ENCODE measurements around the gene ACTR3C. TPM values are rescaled to one million over a fixed set of nuclear protein-coding genes. Genes with fewer than 3 reads are reported as not detected.
A peak's percentile ranks its signal among the peaks of the same experiment; 100 is the strongest.

ACTR3C gene
- total and polyA plus RNA-seq, 2 of the 13 experiments (the other 11 are each of a cell fraction or from before 2014, with no cell fraction given) = 3.8 to 7.5 TPM

DNA sequence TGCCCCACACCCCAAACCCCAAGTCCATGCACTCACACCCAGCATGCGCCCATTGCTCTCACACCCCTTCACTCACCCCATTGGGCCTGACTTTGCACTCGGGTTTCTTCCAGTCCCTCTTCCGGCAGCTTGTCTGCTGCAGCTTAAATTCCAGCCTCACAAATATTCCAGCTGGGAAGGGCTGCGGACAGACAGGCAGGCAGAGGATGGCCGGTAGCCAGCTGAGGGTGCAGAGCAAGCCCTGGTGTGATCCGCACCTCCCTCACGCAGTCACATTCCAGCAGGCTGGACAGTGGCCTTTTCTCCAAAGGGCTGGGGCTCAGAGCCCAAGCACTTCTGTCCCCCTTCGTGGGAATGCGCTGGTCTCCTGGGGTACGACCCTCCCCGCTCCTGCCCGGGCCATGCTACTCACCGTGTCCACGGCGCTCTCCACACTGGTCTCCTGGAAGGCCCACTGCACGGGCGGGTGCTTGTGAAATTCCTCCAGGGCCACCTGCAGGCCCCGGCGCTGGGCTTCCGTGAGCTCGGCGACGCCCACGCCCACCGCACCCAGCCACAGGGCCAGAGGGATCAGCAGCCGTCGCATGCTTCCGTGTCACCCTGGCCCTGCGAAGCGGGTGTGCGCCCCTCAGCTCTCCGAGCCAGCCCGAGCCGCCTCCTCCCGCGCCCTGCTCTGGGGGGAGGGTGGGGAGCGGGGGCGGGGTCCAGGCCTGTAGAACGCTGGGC, 16.8 kb upstream of the ACTR3C start (continued):
- TF ChIP-seq, protein P1, sequence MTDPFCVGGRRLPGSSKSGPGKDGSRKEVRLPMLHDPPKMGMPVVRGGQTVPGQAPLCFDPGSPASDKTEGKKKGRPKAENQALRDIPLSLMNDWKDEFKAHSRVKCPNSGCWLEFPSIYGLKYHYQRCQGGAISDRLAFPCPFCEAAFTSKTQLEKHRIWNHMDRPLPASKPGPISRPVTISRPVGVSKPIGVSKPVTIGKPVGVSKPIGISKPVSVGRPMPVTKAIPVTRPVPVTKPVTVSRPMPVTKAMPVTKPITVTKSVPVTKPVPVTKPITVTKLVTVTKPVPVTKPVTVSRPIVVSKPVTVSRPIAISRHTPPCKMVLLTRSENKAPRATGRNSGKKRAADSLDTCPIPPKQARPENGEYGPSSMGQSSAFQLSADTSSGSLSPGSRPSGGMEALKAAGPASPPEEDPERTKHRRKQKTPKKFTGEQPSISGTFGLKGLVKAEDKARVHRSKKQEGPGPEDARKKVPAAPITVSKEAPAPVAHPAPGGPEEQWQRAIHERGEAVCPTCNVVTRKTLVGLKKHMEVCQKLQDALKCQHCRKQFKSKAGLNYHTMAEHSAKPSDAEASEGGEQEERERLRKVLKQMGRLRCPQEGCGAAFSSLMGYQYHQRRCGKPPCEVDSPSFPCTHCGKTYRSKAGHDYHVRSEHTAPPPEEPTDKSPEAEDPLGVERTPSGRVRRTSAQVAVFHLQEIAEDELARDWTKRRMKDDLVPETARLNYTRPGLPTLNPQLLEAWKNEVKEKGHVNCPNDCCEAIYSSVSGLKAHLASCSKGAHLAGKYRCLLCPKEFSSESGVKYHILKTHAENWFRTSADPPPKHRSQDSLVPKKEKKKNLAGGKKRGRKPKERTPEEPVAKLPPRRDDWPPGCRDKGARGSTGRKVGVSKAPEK (CRISPR knock-in tag; IDR thresholded peaks at IDR 0.05; ENCODE audit: borderline replicate concordance) = no peak; the same call in 1 of the 2 replicates
- TF ChIP-seq SYNCRIP (IDR thresholded peaks at IDR 0.05; ENCODE audit: insufficient read depth, low read depth, low read length) (no peak), JUNB (CRISPR knock-in tag; IDR thresholded peaks at IDR 0.05; ENCODE audit: borderline replicate concordance) (no peak), FIP1L1 (IDR thresholded peaks at IDR 0.05; ENCODE audit: borderline replicate concordance, insufficient read depth, low read depth, low read length) (no peak), ZNF782 (CRISPR knock-in tag; IDR thresholded peaks at IDR 0.05; ENCODE audit: borderline replicate concordance) (no peak), ZNF678 (CRISPR knock-in tag; IDR thresholded peaks at IDR 0.05) (no peak; the same call in 1 of the 2 replicates), ETV5 (CRISPR knock-in tag; IDR thresholded peaks at IDR 0.05; ENCODE audit: borderline replicate concordance) (no peak), RAD51 (IDR thresholded peaks at IDR 0.05; ENCODE audit: borderline replicate concordance) (no peak), ZNF205 (CRISPR knock-in tag; IDR thresholded peaks at IDR 0.05) (no peak), FOXK2 (IDR thresholded peaks at IDR 0.05) (no peak), SAP130 (CRISPR knock-in tag; IDR thresholded peaks at IDR 0.05; ENCODE audit: low read depth) (peak; percentile 74), FOSL2 (CRISPR knock-in tag; IDR thresholded peaks at IDR 0.05) (no peak), STAT5B (CRISPR knock-in tag; IDR thresholded peaks at IDR 0.05) (no peak), ZFY (CRISPR knock-in tag; IDR thresholded peaks at IDR 0.05) (peak; percentile 69), LCORL (IDR thresholded peaks at IDR 0.05) (no peak), LCORL (CRISPR knock-in tag; IDR thresholded peaks at IDR 0.05) (peak; percentile 65), POLR2AphosphoS2 (IDR thresholded peaks at IDR 0.05; ENCODE audit: low read depth, low read length) (no peak)
- TF ChIP-seq, protein P2, sequence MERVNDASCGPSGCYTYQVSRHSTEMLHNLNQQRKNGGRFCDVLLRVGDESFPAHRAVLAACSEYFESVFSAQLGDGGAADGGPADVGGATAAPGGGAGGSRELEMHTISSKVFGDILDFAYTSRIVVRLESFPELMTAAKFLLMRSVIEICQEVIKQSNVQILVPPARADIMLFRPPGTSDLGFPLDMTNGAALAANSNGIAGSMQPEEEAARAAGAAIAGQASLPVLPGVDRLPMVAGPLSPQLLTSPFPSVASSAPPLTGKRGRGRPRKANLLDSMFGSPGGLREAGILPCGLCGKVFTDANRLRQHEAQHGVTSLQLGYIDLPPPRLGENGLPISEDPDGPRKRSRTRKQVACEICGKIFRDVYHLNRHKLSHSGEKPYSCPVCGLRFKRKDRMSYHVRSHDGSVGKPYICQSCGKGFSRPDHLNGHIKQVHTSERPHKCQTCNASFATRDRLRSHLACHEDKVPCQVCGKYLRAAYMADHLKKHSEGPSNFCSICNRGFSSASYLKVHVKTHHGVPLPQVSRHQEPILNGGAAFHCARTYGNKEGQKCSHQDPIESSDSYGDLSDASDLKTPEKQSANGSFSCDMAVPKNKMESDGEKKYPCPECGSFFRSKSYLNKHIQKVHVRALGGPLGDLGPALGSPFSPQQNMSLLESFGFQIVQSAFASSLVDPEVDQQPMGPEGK (CRISPR knock-in tag; IDR thresholded peaks at IDR 0.05) = peak; percentile 40; the same call in 1 of the 2 replicates
- TF ChIP-seq, protein P3, sequence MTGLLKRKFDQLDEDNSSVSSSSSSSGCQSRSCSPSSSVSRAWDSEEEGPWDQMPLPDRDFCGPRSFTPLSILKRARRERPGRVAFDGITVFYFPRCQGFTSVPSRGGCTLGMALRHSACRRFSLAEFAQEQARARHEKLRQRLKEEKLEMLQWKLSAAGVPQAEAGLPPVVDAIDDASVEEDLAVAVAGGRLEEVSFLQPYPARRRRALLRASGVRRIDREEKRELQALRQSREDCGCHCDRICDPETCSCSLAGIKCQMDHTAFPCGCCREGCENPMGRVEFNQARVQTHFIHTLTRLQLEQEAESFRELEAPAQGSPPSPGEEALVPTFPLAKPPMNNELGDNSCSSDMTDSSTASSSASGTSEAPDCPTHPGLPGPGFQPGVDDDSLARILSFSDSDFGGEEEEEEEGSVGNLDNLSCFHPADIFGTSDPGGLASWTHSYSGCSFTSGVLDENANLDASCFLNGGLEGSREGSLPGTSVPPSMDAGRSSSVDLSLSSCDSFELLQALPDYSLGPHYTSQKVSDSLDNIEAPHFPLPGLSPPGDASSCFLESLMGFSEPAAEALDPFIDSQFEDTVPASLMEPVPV (CRISPR knock-in tag; IDR thresholded peaks at IDR 0.05) = peak; percentile 48; the same call in 1 of the 2 replicates
- TF ChIP-seq, protein P4, sequence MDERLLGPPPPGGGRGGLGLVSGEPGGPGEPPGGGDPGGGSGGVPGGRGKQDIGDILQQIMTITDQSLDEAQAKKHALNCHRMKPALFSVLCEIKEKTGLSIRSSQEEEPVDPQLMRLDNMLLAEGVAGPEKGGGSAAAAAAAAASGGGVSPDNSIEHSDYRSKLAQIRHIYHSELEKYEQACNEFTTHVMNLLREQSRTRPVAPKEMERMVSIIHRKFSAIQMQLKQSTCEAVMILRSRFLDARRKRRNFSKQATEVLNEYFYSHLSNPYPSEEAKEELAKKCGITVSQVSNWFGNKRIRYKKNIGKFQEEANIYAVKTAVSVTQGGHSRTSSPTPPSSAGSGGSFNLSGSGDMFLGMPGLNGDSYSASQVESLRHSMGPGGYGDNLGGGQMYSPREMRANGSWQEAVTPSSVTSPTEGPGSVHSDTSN (CRISPR knock-in tag; IDR thresholded peaks at IDR 0.05) = no peak
- TF ChIP-seq, protein P5, sequence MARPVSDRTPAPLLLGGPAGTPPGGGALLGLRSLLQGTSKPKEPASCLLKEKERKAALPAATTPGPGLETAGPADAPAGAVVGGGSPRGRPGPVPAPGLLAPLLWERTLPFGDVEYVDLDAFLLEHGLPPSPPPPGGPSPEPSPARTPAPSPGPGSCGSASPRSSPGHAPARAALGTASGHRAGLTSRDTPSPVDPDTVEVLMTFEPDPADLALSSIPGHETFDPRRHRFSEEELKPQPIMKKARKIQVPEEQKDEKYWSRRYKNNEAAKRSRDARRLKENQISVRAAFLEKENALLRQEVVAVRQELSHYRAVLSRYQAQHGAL (CRISPR knock-in tag; IDR thresholded peaks at IDR 0.05; ENCODE audit: not compliant biosample characterization) = no peak

All from HepG2 (cell line).